NCI-H748 (cell line): Measurements from ENCODE around the gene RASIP1.
A peak's percentile ranks its signal among the peaks of the same experiment; 100 is the strongest.

ENCODE experiments used
- DNase-seq: peaks from one replicate; lab custom pipeline; 2025; ENCODE audit not compliant: unreplicated experiment; lab: John Stamatoyannopoulos, UW

RASIP1 gene

GRCh38 chr19:48676487-48676886 is 63.9 kb downstream of the RASIP1 start:
- DNase-seq, result no peak

- peak; percentile 85 for DNase-seq
These were observed 65.2 kb downstream of the RASIP1 start for GRCh38 chr19:48674921-48675824.

- no peak for DNase-seq
These were observed 66.1 kb downstream of the RASIP1 start for GRCh38 chr19:48674216-48674809.

- DNase-seq, result no peak
These were observed 66.8 kb downstream of the RASIP1 start for GRCh38 chr19:48673436-48674100.

GRCh38 chr19:48672994-48673393 is 67.4 kb downstream of the RASIP1 start, which contains the start of gene NTN5:
TSS of gene NTN5 (minus strand) at chr19:48673017. CDS start at chr19:48670986, 2,031 bp downstream.
- DNase-seq, result no peak

GRCh38 chr19:48671446-48671995 is 68.9 kb downstream of the RASIP1 start:
- DNase-seq, result no peak

- no peak for DNase-seq
These were observed 69.5 kb downstream of the RASIP1 start for GRCh38 chr19:48670699-48671445.
